OCI-M2 (cell line): Measurements from ENCODE around the gene MAN1A2.
"Not testable (repeated sequence)": the region's sequence is repeated elsewhere in the genome, so short reads cannot be mapped to it uniquely, and the experiment has no call there.

Experiments
- DNase-seq: peaks from one replicate; lab custom pipeline; 2025; ENCODE audit not compliant: unreplicated experiment; lab: John Stamatoyannopoulos, UW

Gene MAN1A2

GRCh38 chr1:117396636-117397035 is 29.4 kb downstream of the MAN1A2 start:
- no peak for DNase-seq

- DNase-seq = no peak
Measured at GRCh38 chr1:117398957-117399356, 31.7 kb downstream of the MAN1A2 start.

GRCh38 chr1:117401761-117402160 is 34.5 kb downstream of the MAN1A2 start:
- DNase-seq = no peak

- no peak for DNase-seq
Measured at GRCh38 chr1:117403597-117403996, 36.3 kb downstream of the MAN1A2 start.

- no peak for DNase-seq
Measured at GRCh38 chr1:117405042-117405441, 37.8 kb downstream of the MAN1A2 start.

- no peak for DNase-seq
Measured at GRCh38 chr1:117412472-117412871, 45.2 kb downstream of the MAN1A2 start.

- DNase-seq = no peak
Measured at GRCh38 chr1:117413412-117413811, 46.2 kb downstream of the MAN1A2 start.

GRCh38 chr1:117414943-117415342 is 47.7 kb downstream of the MAN1A2 start:
- no peak for DNase-seq

- no peak for DNase-seq
Measured at GRCh38 chr1:117416004-117416403, 48.8 kb downstream of the MAN1A2 start.

- no peak for DNase-seq
Measured at GRCh38 chr1:117416546-117417125, 49.4 kb downstream of the MAN1A2 start.

- DNase-seq = no peak
Measured at GRCh38 chr1:117425050-117425734, 57.9 kb downstream of the MAN1A2 start.

GRCh38 chr1:117427297-117427696 is 60.0 kb downstream of the MAN1A2 start:
- DNase-seq = no peak

- DNase-seq = no peak
Measured at GRCh38 chr1:117433943-117434342, 66.7 kb downstream of the MAN1A2 start.

GRCh38 chr1:117436513-117436912 is 69.3 kb downstream of the MAN1A2 start:
- no peak for DNase-seq

- no peak for DNase-seq
Measured at GRCh38 chr1:117447661-117448060, 80.4 kb downstream of the MAN1A2 start.

- DNase-seq = no peak
Measured at GRCh38 chr1:117452216-117452615, 85.0 kb downstream of the MAN1A2 start.

GRCh38 chr1:117453958-117454357 is 86.7 kb downstream of the MAN1A2 start:
- DNase-seq = no peak

- not testable (repeated sequence) for DNase-seq
Measured at GRCh38 chr1:117458410-117458809, 91.2 kb downstream of the MAN1A2 start.

- DNase-seq = no peak
Measured at GRCh38 chr1:117466761-117467160, 99.5 kb downstream of the MAN1A2 start.

GRCh38 chr1:117467336-117467735 is 100.1 kb downstream of the MAN1A2 start:
- no peak for DNase-seq

- no peak for DNase-seq
Measured at GRCh38 chr1:117473063-117473462, 105.8 kb downstream of the MAN1A2 start.

- DNase-seq = not testable (repeated sequence)
Measured at GRCh38 chr1:117475495-117475894, 108.2 kb downstream of the MAN1A2 start.

GRCh38 chr1:117479086-117479485 is 111.8 kb downstream of the MAN1A2 start:
- DNase-seq = no peak
